ENCODE measurements around the gene GCC2. TPM values are rescaled to one million over a fixed set of nuclear protein-coding genes. Genes with fewer than 3 reads are reported as not detected.

GCC2 gene
- total and polyA plus RNA-seq, 2 of the 8 experiments (the other 6 are each of a cell fraction or from before 2014, with no cell fraction given) = 4.6 to 54.9 TPM

- no peak for TF ChIP-seq BCL11A (IDR thresholded peaks at IDR 0.05; ENCODE audit: low read depth in 2 of 2, low read length in 2 of 2)
- TF ChIP-seq CBX5 (IDR thresholded peaks at IDR 0.05; ENCODE audit: low read depth, low read length) = no peak
- TF ChIP-seq SP1 (IDR thresholded peaks at IDR 0.05; ENCODE audit: low read depth, low read length) = no peak
- no peak for TF ChIP-seq CBX8 (IDR thresholded peaks at IDR 0.05; ENCODE audit: borderline replicate concordance, low read depth, low read length)
- TF ChIP-seq GTF2F1 (IDR thresholded peaks at IDR 0.05; ENCODE audit: borderline replicate concordance, low read depth, low read length) = no peak
- TF ChIP-seq TAF1 (IDR thresholded peaks at IDR 0.05; ENCODE audit: low read depth, low read length) = no peak
- no peak for TF ChIP-seq KDM5A (IDR thresholded peaks at IDR 0.05; ENCODE audit: low read length)
- no peak for TF ChIP-seq TEAD4 (IDR thresholded peaks at IDR 0.05; ENCODE audit: low read depth, low read length)
Measured at GRCh38 chr2:108536911-108537310, 87.9 kb downstream of the GCC2 start (continued).
